LNCAP (cell line): Measurements from ENCODE around the gene UBXN1.

Experiments used
- CTCF ChIP-seq: fragments of 450-650 bp; IDR thresholded peaks from 2 replicates; pipeline ENCODE4 v1.5.1; 2017; ENCODE audit warnings: mild to moderate bottlenecking

UBXN1 gene

DNA sequence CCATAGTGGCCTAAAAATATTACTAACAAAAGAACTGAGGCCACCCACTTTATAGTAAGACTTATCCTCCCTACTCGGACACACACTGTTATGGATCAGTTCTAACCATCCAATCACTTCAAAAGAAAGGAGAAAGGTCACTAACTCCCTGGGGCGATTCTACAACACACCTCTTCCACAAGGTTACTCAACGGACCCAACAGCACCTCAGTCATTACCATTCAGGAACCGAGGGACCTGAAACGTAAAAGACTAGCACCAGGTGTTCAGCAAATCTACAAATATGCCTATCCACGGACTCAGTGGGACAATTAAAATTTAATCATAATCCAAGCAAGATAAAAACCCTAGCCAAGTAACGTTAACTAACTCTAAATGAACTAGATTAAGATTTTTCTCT lies 46.8 kb upstream of the UBXN1 start:
- no peak for TF ChIP-seq CTCF

DNA sequence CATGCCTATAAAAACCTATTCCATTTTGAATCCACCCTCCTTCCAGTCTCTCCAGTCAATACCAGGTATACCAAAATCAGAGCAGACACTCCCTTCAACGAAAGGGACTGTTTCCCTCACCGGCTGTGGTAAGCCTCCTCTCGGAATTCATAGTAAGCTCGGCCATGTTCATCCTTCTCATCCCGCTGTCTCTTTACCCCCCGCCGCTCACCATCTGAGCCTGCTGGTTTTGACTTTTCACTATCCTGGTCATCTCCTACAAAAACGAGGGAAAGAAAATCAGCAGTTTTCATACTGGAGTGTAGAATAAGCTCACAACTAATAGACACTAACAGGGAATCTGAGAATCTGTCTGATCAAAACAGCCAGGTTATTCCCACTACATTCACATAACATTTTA lies 45.3 kb upstream of the UBXN1 start:
- TF ChIP-seq CTCF, result no peak

DNA sequence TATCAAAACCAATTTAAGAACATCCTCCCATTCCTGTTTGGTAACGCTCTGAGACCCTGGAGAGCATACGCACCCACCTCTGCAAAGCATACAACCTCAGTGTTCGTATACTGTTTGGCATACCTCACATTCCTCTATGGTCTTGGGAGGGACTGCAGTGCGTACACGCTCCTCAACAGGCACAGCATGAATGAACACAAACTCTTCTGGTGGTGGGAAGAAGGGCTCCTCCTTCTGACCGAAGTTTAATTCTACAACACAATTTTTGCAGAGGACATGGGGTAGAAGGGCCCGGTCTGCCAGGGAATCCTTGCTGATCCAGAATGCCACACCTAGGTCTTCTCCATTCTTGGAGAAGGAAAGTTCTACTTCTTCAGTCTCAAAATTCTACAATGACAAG lies 43.1 kb upstream of the UBXN1 start:
- no peak for TF ChIP-seq CTCF

DNA sequence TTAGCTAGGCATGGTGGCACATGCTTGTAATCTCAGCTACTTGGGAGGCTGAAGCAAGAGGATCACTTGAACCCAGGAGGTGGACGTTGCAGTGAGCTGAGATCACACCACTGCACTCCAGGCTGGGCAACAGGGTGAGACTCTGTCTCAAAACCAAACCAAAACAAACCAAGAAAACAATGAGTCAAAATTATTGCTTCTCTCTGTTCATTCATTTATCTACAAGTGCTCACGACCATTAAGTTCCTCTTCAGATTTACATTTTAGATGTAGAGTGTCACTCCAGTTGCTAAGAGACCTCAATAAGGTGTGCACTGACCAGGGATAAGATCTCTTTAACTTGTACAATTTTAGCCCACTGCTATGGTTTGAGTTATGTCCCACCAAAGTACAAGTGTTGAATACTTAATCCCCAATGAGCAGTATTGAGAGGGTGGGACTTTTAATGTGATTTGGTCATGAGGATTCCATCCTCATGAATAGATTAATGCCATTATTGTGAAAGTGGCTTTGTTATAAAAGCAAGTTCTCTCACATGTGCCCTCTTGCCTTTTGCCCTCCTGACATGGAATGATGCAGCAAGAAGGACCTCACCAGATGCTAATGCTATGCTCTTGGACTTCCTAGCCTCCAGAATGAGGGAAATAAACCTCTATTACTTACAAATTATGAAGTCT lies 40.6 kb upstream of the UBXN1 start:
- no peak for TF ChIP-seq CTCF

- no peak for TF ChIP-seq CTCF
These were observed 37.9 kb upstream of the UBXN1 start for GRCh38 chr11:62716816-62717215.

DNA sequence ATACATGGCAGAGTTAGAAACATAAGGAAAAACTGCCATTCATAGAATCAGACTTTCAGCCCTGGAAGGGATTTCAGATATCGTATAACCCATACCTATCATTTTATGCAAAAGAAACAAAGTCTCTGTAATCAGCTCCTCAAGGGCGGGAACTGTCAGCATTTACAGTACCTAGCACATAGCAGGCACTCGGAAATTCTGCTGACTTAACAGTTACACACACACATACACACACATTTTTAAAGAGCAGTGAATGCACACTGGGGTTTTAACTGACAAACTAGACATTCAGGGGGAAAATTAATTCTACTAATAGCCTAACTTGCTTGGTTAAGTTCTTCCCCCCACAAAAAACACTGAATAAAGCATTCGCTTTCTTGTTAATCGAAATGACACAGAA lies 37.3 kb upstream of the UBXN1 start:
- TF ChIP-seq CTCF, result no peak

GRCh38 chr11:62715150-62716130 lies 36.6 kb upstream of the UBXN1 start:
- no peak for TF ChIP-seq CTCF
